Erythroblast (primary cell): ENCODE data around the gene SCTR.

ENCODE experiments used
- GATA1 ChIP-seq: IDR thresholded peaks from 2 replicates; pipeline ENCODE4 v1.6.1; 2011; ENCODE audit warnings: low read depth, mild to moderate bottlenecking, control low read depth, low read length, moderate library complexity
- POLR2A ChIP-seq: IDR thresholded peaks from 2 replicates; pipeline ENCODE4 v1.6.1; 2011; ENCODE audit warnings: mild to moderate bottlenecking, low read length

GRCh38 chr2:119440873-119441272 is 83.4 kb downstream of the SCTR start:
- TF ChIP-seq POLR2A = no peak
- TF ChIP-seq GATA1 = no peak
